CD4-positive, CD25-positive, alpha-beta regulatory T cell (primary cell): Measurements from ENCODE around the gene SH3BP1. TPM values are rescaled to one million over a fixed set of nuclear protein-coding genes. Genes with fewer than 3 reads are reported as not detected.

Experiments used
- ATAC-seq, 2 donors: fragments of 150-1000 bp; cut with Tn5 transposase; one replicate each; pipeline ENCODE4 v1.10.0; 2021; ENCODE audit warnings: low read depth in 2 of 2, moderate number of reproducible peaks in 2 of 2, moderate library complexity in 1 of 2
- DNase-seq, 3 donors: peaks; one replicate each; pipeline versions ENCODE4 v3.0.0 to v3.0.0-alpha.2; 2012 to 2022; ENCODE audit warnings: mixed read lengths in 1 of 3
- H3K27ac ChIP-seq: one replicate; pipeline ENCODE4 v1.7.0; 2013; ENCODE audit warnings: mild to moderate bottlenecking, low read length; ENCODE audit not compliant: insufficient read depth, poor library complexity, severe bottlenecking
- H3K27me3 ChIP-seq: one replicate; pipeline ENCODE4 v1.7.0; 2013; ENCODE audit warnings: low read length; ENCODE audit not compliant: control insufficient read depth, insufficient read depth
- H3K36me3 ChIP-seq: one replicate; pipeline ENCODE4 v1.7.0; 2013; ENCODE audit warnings: mild to moderate bottlenecking, low read length, moderate library complexity; ENCODE audit not compliant: control insufficient read depth, insufficient read depth
- H3K4me1 ChIP-seq: 2 replicates; pipeline ENCODE4 v1.7.0; 2013; ENCODE audit warnings: mild to moderate bottlenecking, low read length; ENCODE audit not compliant: insufficient read depth, control insufficient read depth, poor library complexity, severe bottlenecking
- H3K4me3 ChIP-seq: one replicate; pipeline ENCODE4 v1.7.0; 2013; ENCODE audit warnings: low read depth, mild to moderate bottlenecking, low read length, moderate library complexity
- H3K9me3 ChIP-seq, 2 experiments: 1 replicate in 1 of 2; 2 replicates in 1 of 2; pipeline ENCODE4 v1.7.0; 2013; ENCODE audit warnings: low read length in 2 of 2, mild to moderate bottlenecking in 1 of 2, moderate library complexity in 1 of 2; ENCODE audit not compliant: control insufficient read depth in 2 of 2
- H3K27ac Mint-ChIP-seq, 3 donors: one replicate each; pipeline ENCODE4 v1.8.0; 2020 to 2022; ENCODE audit warnings: mild to moderate bottlenecking in 3 of 3, mixed read lengths in 3 of 3, moderate library complexity in 2 of 3
- H3K27me3 Mint-ChIP-seq: one replicate; pipeline ENCODE4 v1.8.0; 2022; ENCODE audit warnings: mild to moderate bottlenecking, mixed read lengths
- H3K36me3 Mint-ChIP-seq: one replicate; pipeline ENCODE4 v1.8.0; 2020; ENCODE audit warnings: mixed read lengths
- H3K4me1 Mint-ChIP-seq, 4 donors: one replicate each; pipeline ENCODE4 v1.8.0; 2020 to 2022; ENCODE audit warnings: mixed read lengths in 4 of 4, mild to moderate bottlenecking in 1 of 4
- H3K4me3 Mint-ChIP-seq, 4 donors: one replicate each; pipeline ENCODE4 v1.8.0; 2020 to 2022; ENCODE audit warnings: mild to moderate bottlenecking in 4 of 4, mixed read lengths in 4 of 4, moderate library complexity in 3 of 4
- H3K9me3 Mint-ChIP-seq, 7 donors: one replicate each; pipeline ENCODE4 v1.8.0; 2020 to 2022; ENCODE audit warnings: mixed read lengths in 7 of 7, mild to moderate bottlenecking in 3 of 7, moderate library complexity in 2 of 7
- polyA plus RNA-seq, 4 donors: library from polyadenylated mRNA; unstranded; fragments of 300-500 nt; fragmentation: Illumina TruSeq; gene quantifications; one replicate each; pipeline ENCODE4 v1.2.3, GENCODE V29; 2021
- total RNA-seq: library from RNA; stranded (reverse); gene quantifications from one replicate; pipeline ENCODE4 v1.2.3, GENCODE V29; 2022

The SH3BP1 gene
- total and polyA plus RNA-seq, 5 donors from 2014 or later: 10.1 to 126 (median 17.2) TPM

DNA sequence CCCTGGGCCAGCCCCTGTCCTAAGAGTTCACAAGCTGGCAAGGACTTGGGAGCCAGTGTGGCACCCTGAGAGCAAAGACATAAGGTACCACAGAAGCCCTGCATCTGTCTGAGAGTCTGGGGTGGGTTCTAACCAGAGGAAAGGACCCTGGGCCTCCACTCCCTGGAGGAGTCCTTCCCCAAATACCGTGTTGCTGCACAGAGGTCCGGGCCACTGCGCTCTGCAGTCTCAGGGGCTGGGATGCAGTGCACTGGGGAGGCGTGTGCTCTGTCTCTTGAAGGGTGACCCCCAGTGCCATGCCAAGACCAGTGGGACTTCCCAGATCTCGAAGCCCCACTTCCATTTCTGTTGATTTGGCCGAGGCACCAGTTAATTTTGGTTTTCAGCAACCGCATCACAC is 4.3 kb upstream of the SH3BP1 start:
- Histone ChIP-seq H3K27me3 (no peaks in the 10 kb centered on the region), H3K9me3 (no peaks in the 10 kb centered on the region), H3K4me3 (peak overlapping the region; percentile 15), H3K4me1 (peaks cover 88% of the 10 kb centered on the region), H3K27ac (peak overlapping the region; percentile 88), H3K36me3 (no peaks in the 10 kb centered on the region)
- Mint-ChIP-seq H3K27ac (peak overlapping the region; percentile 48 to 95 (median 94)), H3K36me3 (no peaks in the 10 kb centered on the region), H3K9me3 (peaks cover 0 to 1% (median 0%) of the 10 kb centered on the region in 7 donors), H3K27me3 (no peaks in the 10 kb centered on the region), H3K4me3 (peak overlapping the region; percentile 13 to 100 (median 86)), H3K4me1 (peaks cover 0 to 76% (median 36%) of the 10 kb centered on the region in 4 donors)
- no peak for ATAC-seq
- DNase-seq: no peak

DNA sequence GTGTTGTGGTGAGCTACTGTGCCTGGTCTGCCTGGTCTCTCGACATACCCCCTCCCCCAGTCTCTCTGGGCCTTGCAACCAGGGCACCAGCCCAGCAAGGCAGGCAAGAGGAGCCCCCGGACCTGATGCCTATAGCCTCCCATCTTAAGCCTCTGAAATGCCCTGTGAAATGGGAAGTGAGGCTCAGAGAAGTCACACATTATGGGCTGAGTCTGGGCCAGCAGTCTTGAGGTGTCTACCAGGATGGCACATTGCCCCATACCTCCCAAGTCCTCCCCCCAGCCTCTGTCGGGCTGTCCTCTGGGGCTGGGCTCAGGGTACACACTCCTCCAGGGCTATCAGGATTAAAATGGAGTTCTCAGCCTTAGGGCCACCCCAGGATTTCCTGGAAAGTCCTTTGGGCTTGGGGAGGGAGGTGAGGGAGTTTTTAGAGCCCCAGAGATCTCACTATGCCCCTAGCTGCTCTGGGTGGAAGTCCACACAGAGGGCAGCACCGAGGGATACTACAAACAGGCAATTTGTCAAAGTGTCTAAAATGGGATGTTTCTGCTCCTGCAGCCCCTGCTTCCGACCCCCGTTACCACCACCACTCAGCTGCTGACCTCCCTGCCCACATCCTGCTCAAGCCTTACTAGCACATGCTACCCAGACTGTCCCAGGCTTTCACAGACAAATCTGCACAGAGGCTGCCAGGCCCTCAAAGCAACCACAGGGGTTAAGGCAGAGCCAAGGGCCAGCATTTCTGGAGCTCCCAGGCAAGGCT is 3.1 kb upstream of the SH3BP1 start:
- no peak for ATAC-seq
- H3K27me3 Mint-ChIP-seq: no peaks in the 10 kb centered on the region
- H3K4me3 ChIP-seq: peak overlapping the region; percentile 44

DNA sequence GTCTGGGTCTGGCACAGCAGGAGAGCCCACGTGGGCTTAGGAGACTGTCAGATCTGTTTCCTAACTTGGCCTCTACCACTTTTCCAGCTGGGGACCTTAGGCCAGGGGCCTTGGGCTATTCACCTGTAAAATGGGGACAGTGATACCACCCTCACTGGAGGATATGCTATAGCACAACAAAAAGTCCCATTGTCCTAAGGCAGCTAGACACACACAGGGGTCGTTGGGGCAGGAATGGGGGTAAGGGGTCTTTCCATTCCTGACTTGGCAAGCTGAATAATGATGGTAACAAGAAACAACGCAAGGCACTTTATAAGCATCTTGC is 2.6 kb upstream of the SH3BP1 start:
- Mint-ChIP-seq H3K4me1 (peaks cover 0 to 83% (median 42%) of the 10 kb centered on the region in 4 donors), H3K27me3 (no peaks in the 10 kb centered on the region), H3K36me3 (no peaks in the 10 kb centered on the region), H3K27ac (peak overlapping the region; percentile 92 to 97 (median 95)), H3K4me3 (peak overlapping the region; percentile 73 to 100 (median 98)), H3K9me3 (peaks cover 0 to 1% (median 0%) of the 10 kb centered on the region in 7 donors)
- Histone ChIP-seq H3K4me3 (peak overlapping the region; percentile 44), H3K36me3 (peaks cover 6% of the 10 kb centered on the region), H3K27me3 (no peaks in the 10 kb centered on the region), H3K27ac (peak overlapping the region; percentile 88), H3K4me1 (peaks cover 91% of the 10 kb centered on the region), H3K9me3 (no peaks in the 10 kb centered on the region)
- no peak for DNase-seq
- no peak for ATAC-seq

More for the DNA sequence above, 3.1 kb upstream of the SH3BP1 start:
- no peaks in the 10 kb centered on the region for H3K27me3 ChIP-seq
- peaks cover 0 to 1% (median 0%) of the 10 kb centered on the region in 7 donors for H3K9me3 Mint-ChIP-seq
- DNase-seq: peak in 1 of 3 donors; percentile 44
- H3K4me1 Mint-ChIP-seq: peaks cover 0 to 80% (median 38%) of the 10 kb centered on the region in 4 donors
- H3K36me3 Mint-ChIP-seq: no peaks in the 10 kb centered on the region
- peak overlapping the region; percentile 88 for H3K27ac ChIP-seq
- H3K4me3 Mint-ChIP-seq: peak overlapping the region; percentile 73 to 100 (median 86)
- peak overlapping the region; percentile 92 to 97 (median 95) for H3K27ac Mint-ChIP-seq
- no peaks in the 10 kb centered on the region for H3K9me3 ChIP-seq
- peaks cover under 1% of the 10 kb centered on the region for H3K36me3 ChIP-seq
- H3K4me1 ChIP-seq: peaks cover 91% of the 10 kb centered on the region

DNA sequence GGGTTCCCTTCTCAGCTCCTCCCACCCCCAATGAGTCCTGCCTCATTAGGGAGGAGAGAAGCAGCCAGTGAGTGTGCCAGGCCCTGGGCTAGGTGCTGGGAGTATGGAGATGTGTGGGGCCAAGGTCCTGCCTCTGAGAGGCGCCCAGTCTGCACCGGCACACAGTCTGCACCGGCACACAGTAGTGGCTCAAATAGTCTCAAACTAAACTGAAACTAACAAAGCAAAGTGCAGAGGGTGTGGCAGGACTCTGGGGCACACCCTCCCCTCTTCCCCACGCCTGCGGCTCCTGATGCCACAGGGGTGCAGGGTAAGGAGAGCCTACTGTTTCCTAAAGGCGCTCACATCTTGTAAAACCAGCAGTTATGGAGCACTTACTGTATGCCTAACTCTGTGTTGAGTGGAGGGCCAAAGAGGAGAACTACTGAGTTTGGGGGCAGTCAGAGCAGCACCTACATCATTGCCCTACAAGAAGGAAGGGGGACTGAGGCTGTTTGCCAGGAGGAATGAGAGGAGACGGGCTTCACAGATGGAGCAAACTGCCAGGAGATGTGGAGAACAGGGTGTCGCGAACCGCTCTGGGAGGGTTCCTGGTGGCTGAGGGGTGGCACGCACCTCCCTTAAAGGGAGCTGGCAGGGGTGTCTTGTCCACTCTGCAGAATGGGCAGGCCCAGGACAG is 939 bp upstream of the SH3BP1 start:
- peaks cover 91% of the 10 kb centered on the region for H3K4me1 ChIP-seq
- H3K36me3 ChIP-seq: peaks cover 16% of the 10 kb centered on the region
- DNase-seq (peak in 1 of 3 donors; percentile 79), ATAC-seq (peak; percentile 35 to 46)
- Mint-ChIP-seq H3K9me3 (no peaks in the 10 kb centered on the region), H3K36me3 (peaks cover 11% of the 10 kb centered on the region), H3K4me3 (peak overlapping the region; percentile 91 to 100 (median 98)), H3K27ac (peak overlapping the region; percentile 84 to 97 (median 95)), H3K27me3 (no peaks in the 10 kb centered on the region), H3K4me1 (peaks cover 0 to 85% (median 48%) of the 10 kb centered on the region in 4 donors)
- H3K27ac ChIP-seq: peak overlapping the region; percentile 88
- H3K9me3 ChIP-seq: no peaks in the 10 kb centered on the region
- peak overlapping the region; percentile 84 for H3K4me3 ChIP-seq
- H3K27me3 ChIP-seq: no peaks in the 10 kb centered on the region

DNA sequence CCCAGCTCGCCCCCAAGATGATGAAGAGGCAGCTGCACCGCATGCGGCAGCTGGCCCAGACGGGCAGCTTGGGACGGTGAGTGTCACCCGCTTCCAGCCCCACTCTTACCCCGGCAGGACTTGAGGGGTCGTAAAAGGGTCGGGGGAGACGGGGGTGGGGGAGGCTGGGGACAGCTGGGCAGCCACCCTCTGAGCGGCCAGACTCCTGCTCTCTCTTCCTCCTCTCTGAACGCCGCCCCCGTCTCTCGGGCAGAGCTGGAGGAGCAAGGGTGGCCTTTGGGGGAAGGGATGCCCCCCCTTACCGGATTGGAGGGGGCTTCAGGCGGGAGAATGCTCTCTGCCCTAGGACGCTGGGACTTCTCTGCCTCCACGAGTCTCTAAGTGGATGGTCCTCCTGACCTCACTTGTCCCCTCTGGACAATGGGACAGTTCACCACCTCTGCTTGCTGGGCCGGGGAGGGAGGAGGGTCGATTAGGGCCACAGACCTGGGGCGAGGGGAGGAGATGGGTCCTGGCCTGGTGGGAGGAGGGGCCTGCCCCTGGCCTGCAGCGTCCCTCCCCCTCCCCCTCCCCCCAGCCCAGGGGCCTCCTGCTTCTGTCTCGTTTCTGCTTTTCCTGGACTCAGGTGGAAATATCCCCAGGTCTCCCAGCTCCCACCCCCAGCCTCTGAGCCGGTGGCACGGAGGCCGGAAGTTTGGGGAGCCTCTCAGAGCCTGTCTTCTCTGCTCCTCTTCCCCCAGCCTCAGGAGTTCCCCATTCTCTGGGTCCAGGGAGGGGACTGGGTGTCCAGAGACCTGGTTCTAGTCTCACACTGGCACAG is 512 bp downstream of the SH3BP1 start:
- no peaks in the 10 kb centered on the region for H3K9me3 Mint-ChIP-seq
- Histone ChIP-seq H3K4me3 (peak overlapping the region; percentile 80), H3K4me1 (peaks cover 80% of the 10 kb centered on the region), H3K27me3 (no peaks in the 10 kb centered on the region), H3K9me3 (no peaks in the 10 kb centered on the region), H3K36me3 (peaks cover 29% of the 10 kb centered on the region), H3K27ac (peak overlapping the region; percentile 88)
- peaks cover 16% of the 10 kb centered on the region for H3K36me3 Mint-ChIP-seq
- ATAC-seq: no peak
- H3K4me1 Mint-ChIP-seq: peaks cover 0 to 81% (median 40%) of the 10 kb centered on the region in 4 donors
- H3K27ac Mint-ChIP-seq: peak overlapping the region; percentile 84 to 96 (median 87)
- no peaks in the 10 kb centered on the region for H3K27me3 Mint-ChIP-seq
- peak in 1 of 3 donors; percentile 43 for DNase-seq
- H3K4me3 Mint-ChIP-seq: peak overlapping the region; percentile 91 to 98 (median 98)

DNA sequence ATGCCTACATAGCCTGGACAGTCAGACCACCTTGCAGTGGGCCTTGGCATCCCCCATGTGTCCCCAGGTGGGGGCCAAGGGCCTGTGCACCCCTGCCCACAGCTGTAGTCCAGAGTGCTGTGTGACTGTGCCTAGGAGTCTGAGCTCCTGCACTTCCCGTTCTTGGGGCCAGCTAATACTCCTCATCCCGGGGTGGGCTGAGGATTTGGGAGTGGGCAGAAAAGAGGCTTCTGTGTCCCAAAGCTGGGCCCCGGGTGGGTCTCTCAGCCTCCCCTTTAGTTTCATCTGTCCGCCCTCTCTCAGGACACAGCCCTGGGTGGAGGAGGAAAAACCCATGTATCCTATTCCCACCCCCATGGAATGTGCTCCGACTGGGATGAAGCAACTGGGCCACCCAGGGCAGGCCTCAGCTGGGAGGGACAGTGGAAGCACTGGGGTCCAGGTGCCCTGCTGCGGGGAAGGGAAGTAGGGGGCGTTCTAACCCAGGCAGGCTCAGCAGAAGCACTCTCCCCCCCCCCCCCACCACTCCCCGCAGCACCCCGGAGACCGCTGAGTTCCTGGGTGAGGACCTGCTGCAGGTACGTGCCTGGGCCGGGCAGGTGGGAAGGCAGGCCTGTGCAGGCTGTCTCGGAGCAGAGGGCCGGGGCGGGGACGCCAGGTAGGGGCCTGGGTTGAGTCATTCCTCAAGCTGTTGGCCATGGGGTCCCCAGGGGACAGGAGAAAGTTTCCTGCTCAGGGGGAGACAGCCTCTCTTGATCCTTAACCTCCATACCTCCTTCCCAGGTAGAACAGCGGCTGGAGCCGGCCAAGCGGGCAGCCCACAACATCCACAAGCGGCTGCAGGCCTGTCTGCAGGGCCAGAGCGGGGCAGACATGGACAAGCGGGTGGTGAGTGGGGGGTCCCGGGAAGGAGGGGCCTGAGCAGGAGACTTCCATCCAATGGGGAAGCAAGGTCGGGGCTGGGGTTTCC is 1.4 kb downstream of the SH3BP1 start:
- DNase-seq: peak in 1 of 3 donors; percentile 40
- H3K4me3 Mint-ChIP-seq: peak overlapping the region; percentile 91 to 98 (median 98)
- H3K4me1 ChIP-seq: peaks cover 71% of the 10 kb centered on the region
- peaks cover 0 to 74% (median 39%) of the 10 kb centered on the region in 4 donors for H3K4me1 Mint-ChIP-seq
- peak overlapping the region; percentile 85 to 96 (median 87) for H3K27ac Mint-ChIP-seq
- peak overlapping the region; percentile 80 for H3K4me3 ChIP-seq
- peak in 1 of 2 donors; percentile 16 for ATAC-seq
- no peaks in the 10 kb centered on the region for H3K27me3 Mint-ChIP-seq
- no peaks in the 10 kb centered on the region for H3K9me3 Mint-ChIP-seq
- H3K36me3 ChIP-seq: peaks cover 37% of the 10 kb centered on the region
- H3K36me3 Mint-ChIP-seq: peaks cover 16% of the 10 kb centered on the region
- no peaks in the 10 kb centered on the region for H3K9me3 ChIP-seq
- H3K27ac ChIP-seq: peak overlapping the region; percentile 88
- no peaks in the 10 kb centered on the region for H3K27me3 ChIP-seq
